HepG2 (cell line): Measurements from ENCODE around the gene HCFC2. TPM values are rescaled to one million over a fixed set of nuclear protein-coding genes. Genes with fewer than 3 reads are reported as not detected.
A peak's percentile ranks its signal among the peaks of the same experiment; 100 is the strongest.

Experiments
- ATAC-seq: fragments of 200-7000 bp; cut with Tn5 transposase; 3 replicates; pipeline ENCODE4 v1.9.1; 2020; ENCODE audit warnings: mild to moderate bottlenecking, moderate library complexity
- BruUV-seq: library from RNA; stranded (reverse); fragments of 400-500 nt; replicated peaks from 2 replicates; lab custom pipeline; 2021; lab: Mats Ljungman, UMichigan
- CTCF ChIA-PET: fragments of 300-600 bp; formaldehyde crosslinking; extraction: SDS; loops from one replicate; lab custom pipeline; 2021; ENCODE audit warnings: low total read pairs, inconsistent platforms, low intra/inter-chr PET ratio; lab: Yijun Ruan, JAX
- POLR2A ChIA-PET: fragments of 350-600 bp; sonication (Branson Sonifier 250); formaldehyde crosslinking; loops from one replicate; lab custom pipeline; 2020; ENCODE audit warnings: antibody characterized with exemption, inconsistent platforms; lab: Yijun Ruan, JAX
- DNase-seq: peaks from one replicate; pipeline ENCODE4 v3.0.0-alpha.2; 2015; ENCODE audit warnings: low spot score
- FAIRE-seq: peaks from 3 replicates; lab custom pipeline; 2011; peaks lifted over from hg19 to GRCh38; lab: Jason Lieb, UNC
- H2AFZ ChIP-seq: one replicate; pipeline ENCODE4 v1.6.1; 2011; ENCODE audit warnings: low read length, inconsistent platforms
- H3K27ac ChIP-seq: fragments of 300-600 bp; 3 replicates; pipeline ENCODE4 v1.8.0; 2011; ENCODE audit warnings: mixed run types, mild to moderate bottlenecking, mixed read lengths, low read length, inconsistent platforms; ENCODE audit not compliant: insufficient read depth; ENCODE audit errors: extremely low read length
- H3K27me3 ChIP-seq, 2 experiments: fragments of 200-600 bp in 1 of 2; 2 replicates in 1 of 2; 3 replicates in 1 of 2; pipeline versions ENCODE4 v1.6.0 to v1.8.0; 2011; ENCODE audit warnings: low read length in 2 of 2, mild to moderate bottlenecking in 2 of 2, moderate library complexity in 2 of 2, inconsistent platforms in 1 of 2; ENCODE audit not compliant: insufficient read depth in 2 of 2, control insufficient read depth in 1 of 2
- H3K36me3 ChIP-seq, 2 experiments: fragments of 200-600 bp in 1 of 2; replicated peaks in 1 of 2; 2 replicates in 1 of 2; 3 replicates in 1 of 2; pipeline versions ENCODE4 v1.5.1 to v1.8.0; 2011; ENCODE audit warnings: low read length in 2 of 2, inconsistent platforms in 1 of 2; ENCODE audit not compliant: insufficient read depth in 2 of 2, control insufficient read depth in 1 of 2
- H3K4me1 ChIP-seq: 2 replicates; pipeline ENCODE4 v1.5.1; 2012; ENCODE audit warnings: low read length, inconsistent platforms; ENCODE audit not compliant: insufficient read depth
- H3K4me2 ChIP-seq: 2 replicates; pipeline ENCODE4 v1.6.0; 2011; ENCODE audit warnings: low read depth, low read length, inconsistent platforms
- H3K4me3 ChIP-seq, 3 experiments: fragments of 200-600 bp in 1 of 3; sonication (generic), shearing (Covaris generic) in 1 of 3; replicated peaks in 1 of 3; 2 replicates each; pipeline ENCODE4 v1.5.1; 2011 to 2016; ENCODE audit warnings: low read length in 3 of 3, inconsistent platforms in 2 of 3, low read depth in 2 of 3, mild to moderate bottlenecking in 2 of 3, control low read depth in 1 of 3, mixed read lengths in 1 of 3; ENCODE audit not compliant: insufficient read depth in 1 of 3
- H3K79me2 ChIP-seq: one replicate; pipeline ENCODE4 v1.6.1; 2011; ENCODE audit warnings: low read length, inconsistent platforms; ENCODE audit not compliant: insufficient read depth
- H3K9ac ChIP-seq: 2 replicates; pipeline ENCODE4 v1.6.0; 2011; ENCODE audit warnings: mild to moderate bottlenecking, low read depth, low read length, inconsistent platforms; ENCODE audit not compliant: insufficient read depth
- H3K9me3 ChIP-seq: 2 replicates; pipeline ENCODE4 v1.5.1; 2012; ENCODE audit warnings: mild to moderate bottlenecking, low read length
- H4K20me1 ChIP-seq: 2 replicates; pipeline ENCODE4 v1.6.0; 2011; ENCODE audit warnings: inconsistent platforms, mild to moderate bottlenecking, low read length, moderate library complexity; ENCODE audit not compliant: insufficient read depth
- HOXA7 ChIP-seq: sonication (generic); formaldehyde crosslinking; IDR thresholded peaks from 2 replicates; pipeline ENCODE4 v1.8.1; 2022; ENCODE audit warnings: mild to moderate bottlenecking, missing genetic modification reagents, moderate library complexity
- KLF15 ChIP-seq: sonication (generic); formaldehyde crosslinking; IDR thresholded peaks from 2 replicates; pipeline ENCODE4 v1.8.1; 2023; ENCODE audit warnings: borderline replicate concordance, mild to moderate bottlenecking, inconsistent platforms, missing genetic modification reagents, mixed read lengths
- MAZ ChIP-seq, 2 experiments: sonication (generic) in 1 of 2; formaldehyde crosslinking in 1 of 2; IDR thresholded peaks; 2 replicates each; pipeline versions ENCODE4 v1.5.0 to v1.6.1; 2012 to 2020; ENCODE audit warnings: low read depth in 2 of 2, mild to moderate bottlenecking in 2 of 2, borderline replicate concordance in 1 of 2, improper control_type of control experiment in 1 of 2, low read length in 1 of 2, missing genetic modification reagents in 1 of 2, moderate library complexity in 1 of 2
- ZBTB38 ChIP-seq: sonication (generic); formaldehyde crosslinking; IDR thresholded peaks from 2 replicates; pipeline ENCODE4 v1.5.1; 2020; ENCODE audit warnings: mild to moderate bottlenecking, missing genetic modification reagents
- ZFYVE20 ChIP-seq: sonication (generic); formaldehyde crosslinking; IDR thresholded peaks from 2 replicates; pipeline ENCODE4 v1.8.0; 2023; ENCODE audit warnings: low read depth, mild to moderate bottlenecking, moderate library complexity, missing genetic modification reagents, borderline replicate concordance
- ZNF251 ChIP-seq: sonication (generic); formaldehyde crosslinking; IDR thresholded peaks from 2 replicates; pipeline ENCODE4 v1.9.0; 2021; ENCODE audit warnings: mild to moderate bottlenecking, missing genetic modification reagents
- ZNF501 ChIP-seq: sonication (generic); formaldehyde crosslinking; IDR thresholded peaks from 2 replicates; pipeline ENCODE4 v1.5.1; 2020; ENCODE audit warnings: mild to moderate bottlenecking, moderate library complexity, missing genetic modification reagents
- ZNF678 ChIP-seq: sonication (generic); formaldehyde crosslinking; IDR thresholded peaks from 2 replicates; pipeline ENCODE4 v1.4.0; 2020; ENCODE audit warnings: mild to moderate bottlenecking, missing genetic modification reagents
- WGBS: methylation state at CpG from one replicate; pipeline ENCODE4 v1.1.6; 2017; ENCODE audit warnings: low lambda C conversion rate; 5-methylcytosine and 5-hydroxymethylcytosine counted together
- in situ Hi-C: cut with HindIII; loops from 2 replicates; pipeline ENCODE4 v1.10.0; 2017; ENCODE audit warnings: low pct_unique_long_range_greater_than_20kb; ENCODE audit not compliant: extremely low pct_ligation_motif_present
- intact Hi-C: fragments of 100-400 bp; cut with micrococcal nuclease; formaldehyde crosslinking; loops from one replicate; pipeline ENCODE4 v1.10.0; 2022; ENCODE audit not compliant: unreplicated experiment
- polyA plus RNA-seq, 8 experiments: library from polyadenylated mRNA; depleted of rRNA in 3 of 8; stranded (reverse) in 7 of 8; unstranded in 1 of 8; fragments of >200 nt; fragmentation: Illumina TruSeq in 4 of 8; extraction: Trizol in 4 of 8; gene quantifications; 2 replicates each; pipeline versions ENCODE4 v1.2.1 to v1.2.3, GENCODE V29; 2011 to 2016; ENCODE audit warnings: low read depth in 4 of 8, missing spikeins in 1 of 8, mixed read lengths in 1 of 8; ENCODE audit not compliant: insufficient read depth in 1 of 8
- total RNA-seq, 5 experiments: library from RNA; depleted of rRNA; stranded (reverse); fragments of >200 nt; fragmentation: Illumina TruSeq; extraction: Trizol; gene quantifications; 2 replicates each; pipeline ENCODE4 v1.2.3, GENCODE V29; 2016; ENCODE audit warnings: low read depth in 1 of 5

The HCFC2 gene
- total and polyA plus RNA-seq, 2 of the 13 experiments (the other 11 are each of a cell fraction or from before 2014, with no cell fraction given) = 3.7 to 4.9 TPM

GRCh38 chr12:104132351-104132956 is 68.1 kb downstream of the HCFC2 start:
- Histone ChIP-seq H3K9ac (no peak overlapping the region), H4K20me1 (no peaks in the 10 kb centered on the region), H3K4me3 (no peak overlapping the region), H3K4me2 (0 out of 2 replicates have a peak overlapping the region, but pooled peaks have one; percentile 41), H3K4me1 (peaks cover 61% of the 10 kb centered on the region), H3K36me3 (peaks cover 5 to 18% of the 10 kb centered on the region in 2 experiments; a peak in 4 of 5 replicates), H3K27ac (peak overlapping the region; percentile 28), H3K9me3 (no peaks in the 10 kb centered on the region), H3K27me3 (no peaks in the 10 kb centered on the region), H2AFZ (no peak overlapping the region), H3K79me2 (peaks cover 21% of the 10 kb centered on the region)
- DNase-seq = no peak
- FAIRE-seq = no peak
- WGBS = 78% methylated on average over 7 of the region's 7 CpGs
- in situ Hi-C loops (no loop called here), intact Hi-C loops (loop anchor here (10.0 kb wide), 1 partner anchor 168 kb away; the partner anchor contains the start of gene TDG)
- ChIA-PET CTCF (no interaction called here), POLR2A (interaction anchor here (1.5 kb wide), 1 partner anchor 68 kb away, joined by 3 read pairs; the partner anchor contains the start of gene HCFC2)
- peak; percentile 62 for TF ChIP-seq ZBTB38 (CRISPR knock-in tag)
- TF ChIP-seq ZNF251 (CRISPR knock-in tag) = no peak
- TF ChIP-seq KLF15 (CRISPR knock-in tag) = no peak
- ATAC-seq = peak; percentile 45
- BruUV-seq = no TSS peak

GRCh38 chr12:104133321-104133720 is 69.0 kb downstream of the HCFC2 start:
- CTCF ChIA-PET = no interaction called here
- Histone ChIP-seq H3K79me2 (peaks cover 21% of the 10 kb centered on the region), H3K27ac (no peak overlapping the region), H3K27me3 (no peaks in the 10 kb centered on the region), H2AFZ (no peak overlapping the region), H3K9me3 (no peaks in the 10 kb centered on the region), H3K4me2 (no peak overlapping the region), H3K4me3 (no peak overlapping the region), H4K20me1 (no peaks in the 10 kb centered on the region), H3K9ac (no peak overlapping the region), H3K4me1 (peaks cover 62% of the 10 kb centered on the region), H3K36me3 (peaks cover 3 to 11% of the 10 kb centered on the region in 2 experiments; a peak in 3 of 5 replicates)
- WGBS = 98% methylated on average over 5 of the region's 5 CpGs
- POLR2A ChIA-PET = no interaction called here
- in situ Hi-C loops (no loop called here), intact Hi-C loops (loop anchor here (10.0 kb wide), 1 partner anchor 169 kb away; the partner anchor contains the start of gene TDG)
- DNase-seq (no peak), ATAC-seq (no peak), FAIRE-seq (no peak)
- BruUV-seq = no TSS peak
- TF ChIP-seq HOXA7 (no peak), ZNF501 (CRISPR knock-in tag) (no peak), ZFYVE20 (CRISPR knock-in tag) (no peak), MAZ (IDR thresholded peaks at IDR 0.05; ENCODE audit: borderline replicate concordance, low read depth, low read length) (no peak), MAZ (CRISPR knock-in tag; IDR thresholded peaks at IDR 0.05; ENCODE audit: low read depth) (no peak), ZNF678 (CRISPR knock-in tag) (no peak)
